Neural progenitor cell (in vitro differentiated cells): Measurements from ENCODE around the gene NOTCH3. TPM values are rescaled to one million over a fixed set of nuclear protein-coding genes. Genes with fewer than 3 reads are reported as not detected.

Source experiments
- DNase-seq: peaks from one replicate; pipeline ENCODE4 v3.0.0-alpha.2; 2016; ENCODE audit warnings: low spot score
- H2AFZ ChIP-seq: fragments of 200-600 bp; sonication (generic); replicated peaks from 2 replicates; pipeline ENCODE4 v1.6.1; 2016; ENCODE audit warnings: antibody characterized with exemption
- H3F3A ChIP-seq: fragments of 200-600 bp; sonication (generic); 2 replicates; pipeline ENCODE4 v1.6.1; 2016; ENCODE audit warnings: antibody characterized with exemption, low read depth
- H3K27ac ChIP-seq: fragments of 200-600 bp; sonication (generic); 2 replicates; pipeline ENCODE4 v1.5.1; 2016; ENCODE audit warnings: mild to moderate bottlenecking
- H3K27me3 ChIP-seq: fragments of 200-600 bp; sonication (generic); 2 replicates; pipeline ENCODE4 v1.6.1; 2016; ENCODE audit warnings: mild to moderate bottlenecking, moderate library complexity
- H3K36me3 ChIP-seq: fragments of 200-600 bp; sonication (generic); 2 replicates; pipeline ENCODE4 v1.5.1; 2016
- H3K4me1 ChIP-seq: fragments of 200-600 bp; sonication (generic); 2 replicates; pipeline ENCODE4 v1.6.1; 2016; ENCODE audit warnings: mixed run types
- H3K4me2 ChIP-seq: fragments of 200-600 bp; sonication (generic); 2 replicates; pipeline ENCODE4 v1.6.1; 2016
- H3K4me3 ChIP-seq: fragments of 200-600 bp; sonication (generic); 2 replicates; pipeline ENCODE4 v1.5.1; 2016
- H3K79me2 ChIP-seq: fragments of 200-600 bp; sonication (generic); 2 replicates; pipeline ENCODE4 v1.6.1; 2016; ENCODE audit warnings: low read depth
- H3K9ac ChIP-seq: fragments of 200-600 bp; sonication (generic); 2 replicates; pipeline ENCODE4 v1.6.1; 2016
- H3K9me3 ChIP-seq: fragments of 200-600 bp; sonication (generic); 2 replicates; pipeline ENCODE4 v1.5.1; 2016; ENCODE audit warnings: low read depth
- H4K20me1 ChIP-seq: fragments of 200-600 bp; sonication (generic); 2 replicates; pipeline ENCODE4 v1.6.1; 2016; ENCODE audit warnings: low read depth
- H3K27ac Mint-ChIP-seq: 3 replicates; pipeline ENCODE4 v1.8.0; 2021; ENCODE audit warnings: mixed read lengths
- H3K27me3 Mint-ChIP-seq: 2 replicates; pipeline ENCODE4 v1.8.0; 2022; ENCODE audit warnings: low read depth, mild to moderate bottlenecking, inconsistent platforms, moderate library complexity, mixed read lengths; ENCODE audit not compliant: insufficient read depth
- H3K36me3 Mint-ChIP-seq: 3 replicates; pipeline ENCODE4 v1.8.0; 2021; ENCODE audit warnings: mixed read lengths
- H3K4me1 Mint-ChIP-seq: 3 replicates; pipeline ENCODE4 v1.8.0; 2021; ENCODE audit warnings: mixed read lengths
- H3K4me3 Mint-ChIP-seq: 3 replicates; pipeline ENCODE4 v1.8.0; 2021; ENCODE audit warnings: mild to moderate bottlenecking, moderate library complexity, mixed read lengths
- H3K9me3 Mint-ChIP-seq: 3 replicates; pipeline ENCODE4 v1.8.0; 2020; ENCODE audit warnings: mixed read lengths
- EZH2 ChIP-seq: fragments of 200-600 bp; sonication (generic); IDR thresholded peaks from 2 replicates; pipeline ENCODE4 v1.6.1; 2017; ENCODE audit warnings: antibody characterized with exemption, mild to moderate bottlenecking, moderate library complexity
- EZH2phosphoT487 ChIP-seq: fragments of 200-600 bp; sonication (generic); IDR thresholded peaks from 2 replicates; pipeline ENCODE4 v1.6.1; 2017; ENCODE audit warnings: antibody characterized with exemption
- total RNA-seq: library from RNA; depleted of rRNA; stranded (reverse); fragments of >200 nt; gene quantifications from 2 replicates; pipeline ENCODE4 v1.2.3, GENCODE V29; 2015; ENCODE audit warnings: low replicate concordance
- TF ChIP-seq, protein P1 (sequence below): fragments of 200-600 bp; sonication (generic); IDR thresholded peaks from 2 replicates; pipeline ENCODE4 v1.5.1; 2017; ENCODE audit warnings: antibody characterized with exemption, mild to moderate bottlenecking

NOTCH3 gene
- total RNA-seq, 1 donor from 2014 or later: 17.1 TPM

- H3K79me2 ChIP-seq: no peaks in the 10 kb centered on the region
- H3K4me1 ChIP-seq: no peaks in the 10 kb centered on the region
- no peak for TF ChIP-seq EZH2phosphoT487
- TF ChIP-seq, protein P1, sequence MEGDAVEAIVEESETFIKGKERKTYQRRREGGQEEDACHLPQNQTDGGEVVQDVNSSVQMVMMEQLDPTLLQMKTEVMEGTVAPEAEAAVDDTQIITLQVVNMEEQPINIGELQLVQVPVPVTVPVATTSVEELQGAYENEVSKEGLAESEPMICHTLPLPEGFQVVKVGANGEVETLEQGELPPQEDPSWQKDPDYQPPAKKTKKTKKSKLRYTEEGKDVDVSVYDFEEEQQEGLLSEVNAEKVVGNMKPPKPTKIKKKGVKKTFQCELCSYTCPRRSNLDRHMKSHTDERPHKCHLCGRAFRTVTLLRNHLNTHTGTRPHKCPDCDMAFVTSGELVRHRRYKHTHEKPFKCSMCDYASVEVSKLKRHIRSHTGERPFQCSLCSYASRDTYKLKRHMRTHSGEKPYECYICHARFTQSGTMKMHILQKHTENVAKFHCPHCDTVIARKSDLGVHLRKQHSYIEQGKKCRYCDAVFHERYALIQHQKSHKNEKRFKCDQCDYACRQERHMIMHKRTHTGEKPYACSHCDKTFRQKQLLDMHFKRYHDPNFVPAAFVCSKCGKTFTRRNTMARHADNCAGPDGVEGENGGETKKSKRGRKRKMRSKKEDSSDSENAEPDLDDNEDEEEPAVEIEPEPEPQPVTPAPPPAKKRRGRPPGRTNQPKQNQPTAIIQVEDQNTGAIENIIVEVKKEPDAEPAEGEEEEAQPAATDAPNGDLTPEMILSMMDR: no peak
- no peak for TF ChIP-seq EZH2
- no peaks in the 10 kb centered on the region for H3F3A ChIP-seq
- Mint-ChIP-seq H3K36me3 (no peaks in the 10 kb centered on the region), H3K27ac (no peak overlapping the region), H3K9me3 (peaks cover 2% of the 10 kb centered on the region), H3K4me1 (peaks cover 2% of the 10 kb centered on the region), H3K27me3 (peaks cover 9% of the 10 kb centered on the region), H3K4me3 (no peak overlapping the region)
- no peak overlapping the region for H2AFZ ChIP-seq
- no peak overlapping the region for H3K4me3 ChIP-seq
- no peak overlapping the region for H3K4me2 ChIP-seq
- H3K27me3 ChIP-seq: no peaks in the 10 kb centered on the region
- no peak overlapping the region for H3K27ac ChIP-seq
- H3K9ac ChIP-seq: no peak overlapping the region
- no peak for DNase-seq
- no peaks in the 10 kb centered on the region for H3K9me3 ChIP-seq
- no peaks in the 10 kb centered on the region for H4K20me1 ChIP-seq
- no peaks in the 10 kb centered on the region for H3K36me3 ChIP-seq
These were observed 53.7 kb downstream of the NOTCH3 start for GRCh38 chr19:15147090-15147489.

GRCh38 chr19:15144046-15144646 lies 56.6 kb downstream of the NOTCH3 start:
- no peak overlapping the region for H3K27ac Mint-ChIP-seq
- no peaks in the 10 kb centered on the region for H3K79me2 ChIP-seq

DNA sequence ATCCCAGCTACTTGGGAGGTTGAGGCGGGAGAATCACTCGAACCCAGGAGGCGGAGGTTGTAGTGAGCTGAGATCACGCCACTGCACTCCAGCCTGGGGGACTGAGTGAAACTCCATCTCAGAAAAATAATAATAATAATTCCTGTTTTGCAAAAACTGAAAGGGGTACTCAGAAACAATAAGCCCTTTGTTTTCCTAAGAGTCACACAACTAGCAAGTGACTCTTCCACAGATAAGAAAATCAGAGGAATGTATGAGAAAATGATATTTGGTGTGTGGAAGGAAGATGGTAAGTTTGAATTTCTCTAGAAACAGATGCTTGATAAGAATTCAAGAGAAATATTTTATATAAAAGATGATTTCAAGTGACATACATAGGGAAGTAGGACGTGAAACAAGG lies 58.5 kb downstream of the NOTCH3 start:
- Histone ChIP-seq H3K9ac (no peak overlapping the region), H3K27me3 (no peaks in the 10 kb centered on the region), H3K4me1 (no peaks in the 10 kb centered on the region), H3K36me3 (no peaks in the 10 kb centered on the region), H3F3A (no peaks in the 10 kb centered on the region), H3K27ac (no peak overlapping the region), H2AFZ (no peak overlapping the region), H3K4me3 (no peak overlapping the region), H3K79me2 (no peaks in the 10 kb centered on the region), H3K9me3 (no peaks in the 10 kb centered on the region), H3K4me2 (no peak overlapping the region), H4K20me1 (no peaks in the 10 kb centered on the region)
- Mint-ChIP-seq H3K9me3 (peaks cover 16% of the 10 kb centered on the region), H3K4me3 (no peak overlapping the region), H3K36me3 (no peaks in the 10 kb centered on the region), H3K4me1 (no peaks in the 10 kb centered on the region), H3K27me3 (peaks cover 2% of the 10 kb centered on the region), H3K27ac (no peak overlapping the region)
- no peak for TF ChIP-seq EZH2
- TF ChIP-seq, protein P1: no peak
- DNase-seq: no peak

More at GRCh38 chr19:15144046-15144646, 56.6 kb downstream of the NOTCH3 start:
- no peaks in the 10 kb centered on the region for H3K36me3 Mint-ChIP-seq
- no peak for TF ChIP-seq EZH2
- TF ChIP-seq, protein P1: no peak
- no peak for TF ChIP-seq EZH2phosphoT487
- no peaks in the 10 kb centered on the region for H4K20me1 ChIP-seq
- no peak overlapping the region for H3K4me2 ChIP-seq
- H3K4me1 Mint-ChIP-seq: no peaks in the 10 kb centered on the region
- no peaks in the 10 kb centered on the region for H3K4me1 ChIP-seq
- no peak overlapping the region for H3K4me3 ChIP-seq
- no peak overlapping the region for H2AFZ ChIP-seq
- no peaks in the 10 kb centered on the region for H3F3A ChIP-seq
- no peaks in the 10 kb centered on the region for H3K9me3 ChIP-seq
- H3K27me3 Mint-ChIP-seq: peaks cover 2% of the 10 kb centered on the region
- no peak overlapping the region for H3K9ac ChIP-seq
- H3K4me3 Mint-ChIP-seq: no peak overlapping the region
- H3K27ac ChIP-seq: no peak overlapping the region
- no peak for DNase-seq
- no peaks in the 10 kb centered on the region for H3K27me3 ChIP-seq
- peaks cover 6% of the 10 kb centered on the region for H3K9me3 Mint-ChIP-seq
- no peaks in the 10 kb centered on the region for H3K36me3 ChIP-seq
